GM21390 (cell line): ENCODE results near the gene HTRA1.

Experiments used
- ATAC-seq: cut with Tn5 transposase; IDR thresholded peaks from one replicate; pipeline ENCODE4 v1.9.1; 2021; ENCODE audit not compliant: unreplicated experiment

HTRA1 gene

DNA sequence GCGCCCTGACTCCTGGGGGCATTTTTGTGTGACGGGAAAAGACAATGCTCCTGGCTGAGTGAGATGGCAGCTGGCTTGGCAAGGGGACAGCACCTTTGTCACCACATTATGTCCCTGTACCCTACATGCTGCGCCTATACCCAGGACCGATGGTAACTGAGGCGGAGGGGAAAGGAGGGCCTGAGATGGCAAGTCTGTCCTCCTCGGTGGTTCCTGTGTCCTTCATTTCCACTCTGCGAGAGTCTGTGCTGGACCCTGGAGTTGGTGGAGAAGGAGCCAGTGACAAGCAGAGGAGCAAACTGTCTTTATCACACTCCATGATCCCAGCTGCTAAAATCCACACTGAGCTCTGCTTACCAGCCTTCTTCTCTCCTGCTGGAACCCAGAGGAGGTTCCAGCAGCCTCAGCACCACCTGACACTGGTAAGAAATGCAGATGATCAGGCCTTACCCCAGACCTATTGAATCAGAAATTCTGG, 6.7 kb upstream of the HTRA1 start, which contains the start of gene ARMS2:
TSS of gene ARMS2 (plus strand) at position 51 of the 478 bp plus-strand sequence. CDS start at position 126, 75 bp downstream.
- ATAC-seq: no peak

DNA sequence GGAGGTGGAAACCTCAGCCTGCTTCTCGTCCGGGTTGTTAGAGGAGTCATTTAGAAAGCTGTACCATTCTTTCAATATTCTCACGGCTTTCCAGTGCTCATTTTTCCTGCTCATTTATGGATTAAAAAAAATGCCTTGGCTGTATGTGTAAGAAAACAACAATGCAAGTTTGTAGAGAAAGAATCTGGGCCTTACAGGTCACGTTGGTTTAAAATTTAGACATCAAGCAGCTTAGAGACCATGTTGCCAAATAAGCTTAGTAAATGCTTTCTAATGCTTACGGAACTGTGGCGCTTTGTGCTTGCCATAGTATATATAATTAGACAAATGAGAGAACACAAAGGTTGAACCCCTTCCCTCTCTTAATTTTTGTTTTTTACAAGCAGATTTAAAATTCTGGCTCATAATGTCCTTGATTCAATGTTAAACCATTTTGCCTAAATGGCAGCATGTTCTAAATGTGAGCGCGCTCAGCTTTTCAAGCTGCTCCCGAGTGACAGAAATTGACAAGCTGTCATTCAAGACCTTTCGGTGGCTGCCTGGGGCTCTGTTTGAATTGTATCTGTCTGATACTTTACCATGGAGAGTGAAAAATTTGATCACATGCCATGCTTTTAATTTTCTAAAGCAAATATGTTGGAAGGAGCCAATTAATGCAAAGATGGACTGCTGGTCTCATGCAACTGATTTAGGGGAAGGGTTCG, 5.8 kb upstream of the HTRA1 start:
- ATAC-seq: no peak

DNA sequence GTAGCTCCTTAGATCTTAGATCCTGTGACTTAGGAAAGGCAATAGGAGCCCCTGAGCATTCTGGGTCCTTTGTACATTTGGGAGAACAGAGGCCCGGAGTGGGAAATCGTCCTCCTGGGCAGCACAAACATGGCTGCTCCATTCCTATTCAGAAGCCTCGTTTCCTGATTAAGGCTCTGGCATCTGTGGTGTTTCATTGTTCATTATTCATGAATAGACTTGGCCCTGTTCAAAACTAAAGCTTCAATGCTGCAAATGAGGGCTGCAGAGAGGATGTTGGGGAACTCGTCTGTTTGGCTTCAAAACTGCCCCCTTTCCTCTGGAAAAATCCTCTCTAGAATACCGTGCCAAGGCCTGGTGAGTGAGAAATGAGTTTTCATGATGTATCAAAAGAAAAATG, 3.4 kb upstream of the HTRA1 start:
- no peak for ATAC-seq

DNA sequence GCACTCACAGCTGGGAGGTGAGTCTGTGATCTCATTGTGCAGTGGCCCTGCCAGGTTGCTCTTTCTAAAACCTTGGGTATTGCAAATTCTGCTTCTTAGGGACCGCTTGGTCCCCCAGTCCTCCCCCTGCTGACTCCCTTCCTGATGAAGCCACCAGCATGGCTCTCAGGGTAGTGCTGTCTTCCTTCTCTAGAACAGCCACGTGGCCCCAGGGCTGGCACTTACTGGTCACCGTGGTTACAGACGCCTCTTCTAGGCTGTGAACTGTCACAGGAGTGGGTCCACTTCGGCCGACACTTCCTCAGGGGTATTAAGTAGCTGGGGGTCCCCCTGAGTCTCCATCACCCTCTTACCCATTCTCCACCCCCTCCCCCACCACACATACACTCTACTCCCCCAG, 2.7 kb upstream of the HTRA1 start:
- no peak for ATAC-seq

DNA sequence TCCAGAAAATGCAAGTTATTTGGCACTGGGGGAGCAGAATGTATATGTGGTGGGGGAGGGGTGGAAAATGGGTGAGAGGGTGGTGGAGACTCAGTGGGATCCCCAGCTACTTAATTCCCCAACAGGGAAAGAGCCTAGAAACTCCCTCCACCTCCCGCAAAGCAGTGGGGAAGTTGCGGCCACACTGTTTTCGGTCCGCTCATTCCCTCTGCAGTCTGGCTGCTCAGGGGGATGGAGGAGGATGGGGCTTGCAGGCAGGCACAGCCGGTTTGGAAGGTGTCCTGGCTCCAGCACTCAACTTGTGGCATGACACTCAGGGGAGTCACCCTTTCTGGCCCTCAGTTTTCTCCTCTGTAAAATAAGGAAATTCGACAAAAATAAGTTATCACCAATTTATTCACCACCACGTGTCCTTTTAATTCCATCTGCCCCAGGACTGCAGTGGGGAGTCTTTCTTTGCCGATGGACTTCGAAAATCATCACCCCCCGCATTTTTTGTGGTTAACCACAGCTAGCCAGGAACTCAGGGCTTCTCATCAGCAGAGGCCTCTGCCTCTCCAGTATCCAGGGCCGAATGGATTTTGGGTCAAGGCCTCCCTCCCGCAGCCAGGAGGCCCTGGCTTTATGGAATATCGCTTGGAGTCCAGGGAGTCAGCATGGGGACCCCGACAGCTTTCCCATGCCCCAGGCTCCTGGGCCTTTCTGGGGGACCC, 1.6 kb upstream of the HTRA1 start:
- no peak for ATAC-seq

DNA sequence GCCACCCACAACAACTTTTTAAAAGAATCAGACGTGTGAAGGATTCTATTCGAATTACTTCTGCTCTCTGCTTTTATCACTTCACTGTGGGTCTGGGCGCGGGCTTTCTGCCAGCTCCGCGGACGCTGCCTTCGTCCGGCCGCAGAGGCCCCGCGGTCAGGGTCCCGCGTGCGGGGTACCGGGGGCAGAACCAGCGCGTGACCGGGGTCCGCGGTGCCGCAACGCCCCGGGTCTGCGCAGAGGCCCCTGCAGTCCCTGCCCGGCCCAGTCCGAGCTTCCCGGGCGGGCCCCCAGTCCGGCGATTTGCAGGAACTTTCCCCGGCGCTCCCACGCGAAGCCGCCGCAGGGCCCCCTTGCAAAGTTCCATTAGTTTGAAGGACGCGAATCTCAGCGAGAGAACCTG, 461 bp upstream of the HTRA1 start:
- no peak for ATAC-seq

DNA sequence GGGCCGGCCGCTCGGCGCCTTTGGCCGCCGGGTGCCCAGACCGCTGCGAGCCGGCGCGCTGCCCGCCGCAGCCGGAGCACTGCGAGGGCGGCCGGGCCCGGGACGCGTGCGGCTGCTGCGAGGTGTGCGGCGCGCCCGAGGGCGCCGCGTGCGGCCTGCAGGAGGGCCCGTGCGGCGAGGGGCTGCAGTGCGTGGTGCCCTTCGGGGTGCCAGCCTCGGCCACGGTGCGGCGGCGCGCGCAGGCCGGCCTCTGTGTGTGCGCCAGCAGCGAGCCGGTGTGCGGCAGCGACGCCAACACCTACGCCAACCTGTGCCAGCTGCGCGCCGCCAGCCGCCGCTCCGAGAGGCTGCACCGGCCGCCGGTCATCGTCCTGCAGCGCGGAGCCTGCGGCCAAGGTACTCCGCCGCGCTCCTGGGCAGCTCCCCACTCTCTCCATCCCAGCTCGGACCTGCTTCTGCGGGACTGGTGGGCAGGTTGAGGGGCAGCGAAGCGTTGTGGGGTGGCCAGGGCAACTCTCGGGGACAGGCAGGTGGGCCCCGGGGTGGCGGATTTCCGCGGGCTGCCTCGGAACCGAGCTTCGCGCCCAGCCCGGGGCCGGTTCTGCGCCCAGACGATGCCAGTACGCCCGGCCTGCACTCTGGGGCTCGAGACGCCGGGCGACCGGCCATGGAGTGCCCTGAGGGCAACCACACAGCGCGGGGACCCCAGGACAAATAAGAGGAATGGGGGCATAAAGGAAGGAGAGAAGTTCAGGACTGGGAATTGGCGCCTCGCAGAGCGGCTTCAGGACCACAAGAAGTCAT, 578 bp downstream of the HTRA1 start:
- no peak for ATAC-seq

DNA sequence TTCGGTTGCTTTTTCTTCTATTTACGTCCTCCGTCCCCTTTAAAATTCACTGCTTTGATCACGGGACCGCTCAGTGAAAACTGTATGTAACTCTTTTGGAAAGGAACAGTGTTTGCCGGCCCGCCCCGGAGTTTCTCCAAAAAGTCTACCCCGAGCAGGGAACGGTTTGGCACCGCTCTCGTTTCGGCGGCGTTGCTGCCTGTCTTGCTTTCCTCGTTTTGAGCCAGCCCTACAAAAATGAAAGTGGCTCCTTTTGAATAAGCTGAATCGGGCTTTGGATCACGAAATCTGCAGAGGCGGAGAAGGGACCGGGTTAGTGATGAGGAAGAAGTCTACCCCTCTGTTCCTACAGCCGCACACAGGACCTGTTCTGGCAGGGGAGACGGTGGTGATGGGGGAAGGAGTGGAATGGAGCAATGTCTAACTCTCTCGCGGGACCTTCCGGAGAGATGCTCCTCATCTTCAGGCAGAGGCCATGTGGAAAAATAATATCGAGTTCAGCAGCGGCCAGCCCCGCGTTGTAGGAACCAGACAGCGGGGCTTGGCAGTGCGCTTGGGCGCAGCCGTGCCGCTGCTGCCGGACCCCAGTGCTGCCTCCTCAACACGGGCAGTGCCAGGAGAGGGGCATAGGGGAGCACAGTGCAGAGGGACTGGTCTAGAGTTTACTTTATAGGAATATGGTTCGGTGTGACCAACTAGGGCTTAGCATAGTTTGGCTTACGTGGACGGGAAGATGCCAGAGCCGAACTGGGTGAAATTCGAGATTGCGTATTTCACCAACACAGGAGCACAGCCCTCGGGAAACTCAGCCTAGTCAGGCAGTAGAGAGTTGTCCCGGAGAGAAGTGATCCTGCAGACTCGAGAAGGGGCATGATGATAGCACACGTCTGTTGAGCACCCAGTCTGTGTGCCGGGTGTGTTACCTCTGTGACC, 1.4 kb downstream of the HTRA1 start:
- no peak for ATAC-seq

DNA sequence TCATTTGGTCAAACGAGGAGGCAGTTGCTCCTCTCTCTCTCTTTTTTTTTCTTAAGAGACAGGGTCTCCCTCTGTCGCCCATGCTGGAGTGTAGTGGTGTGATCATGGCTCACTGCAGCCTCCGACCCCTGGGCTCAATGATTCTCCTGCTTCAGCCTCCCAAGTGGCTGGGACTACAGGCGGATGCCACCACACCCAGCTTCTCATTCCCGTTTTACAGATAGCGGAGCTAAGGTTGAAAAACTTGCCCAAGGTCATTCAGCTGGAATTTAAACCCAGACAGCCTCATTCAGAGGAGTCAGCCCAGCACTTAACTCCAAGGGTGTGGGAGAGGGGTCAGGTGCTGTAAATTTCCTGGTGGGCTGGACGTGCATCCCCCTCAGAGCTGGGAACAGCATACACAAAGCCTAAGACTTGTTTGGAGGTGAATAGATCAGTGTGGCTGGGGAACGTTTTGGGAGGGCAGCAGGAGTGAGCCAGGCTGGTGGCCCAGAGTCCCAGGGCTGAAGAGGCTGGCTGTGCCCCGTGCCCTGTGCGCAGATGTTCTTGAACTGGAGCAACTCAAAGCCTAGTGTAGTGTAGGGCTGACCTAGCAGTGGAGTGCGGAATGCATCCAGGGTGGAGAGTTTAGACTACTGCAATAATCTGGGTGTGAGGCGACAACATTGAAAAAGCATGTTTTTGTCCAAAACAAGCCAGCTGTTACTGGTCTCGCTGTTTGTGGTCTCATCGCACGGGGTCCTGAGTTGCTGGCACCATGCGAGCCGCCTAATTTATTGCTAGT, 2.3 kb downstream of the HTRA1 start:
- no peak for ATAC-seq

DNA sequence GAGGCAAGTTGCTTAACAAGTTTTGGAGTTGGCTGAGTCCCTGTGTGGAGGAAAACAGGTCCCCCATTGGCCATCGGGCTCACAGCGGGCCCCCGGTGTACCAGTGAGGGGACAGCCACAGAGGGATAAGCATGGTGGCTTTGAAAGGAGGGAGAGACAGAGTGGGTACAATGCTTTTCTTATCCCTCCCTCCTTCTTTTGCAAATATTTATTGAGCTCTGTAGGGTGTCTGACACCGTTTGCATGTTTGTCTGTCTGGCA, 2.8 kb downstream of the HTRA1 start:
- no peak for ATAC-seq

DNA sequence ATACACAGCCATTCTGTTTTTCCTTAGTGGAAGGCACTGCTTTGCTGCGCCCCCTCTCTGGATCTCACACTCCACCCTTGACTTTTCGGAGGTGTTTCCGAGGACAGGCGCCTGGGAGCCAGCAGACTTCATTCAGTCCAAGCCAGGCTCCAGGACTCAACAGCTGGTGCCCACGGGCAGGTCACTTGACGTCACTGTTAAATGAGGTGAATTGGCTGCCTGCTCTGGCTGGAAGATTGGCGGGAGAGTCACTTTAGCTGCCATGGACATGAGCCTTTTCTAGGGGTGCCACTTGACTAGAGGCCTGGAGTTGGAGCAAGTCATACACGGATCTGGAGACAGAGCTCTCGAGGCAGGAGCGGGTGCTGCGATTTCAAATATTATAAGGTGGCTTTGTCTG, 3.2 kb downstream of the HTRA1 start:
- no peak for ATAC-seq

DNA sequence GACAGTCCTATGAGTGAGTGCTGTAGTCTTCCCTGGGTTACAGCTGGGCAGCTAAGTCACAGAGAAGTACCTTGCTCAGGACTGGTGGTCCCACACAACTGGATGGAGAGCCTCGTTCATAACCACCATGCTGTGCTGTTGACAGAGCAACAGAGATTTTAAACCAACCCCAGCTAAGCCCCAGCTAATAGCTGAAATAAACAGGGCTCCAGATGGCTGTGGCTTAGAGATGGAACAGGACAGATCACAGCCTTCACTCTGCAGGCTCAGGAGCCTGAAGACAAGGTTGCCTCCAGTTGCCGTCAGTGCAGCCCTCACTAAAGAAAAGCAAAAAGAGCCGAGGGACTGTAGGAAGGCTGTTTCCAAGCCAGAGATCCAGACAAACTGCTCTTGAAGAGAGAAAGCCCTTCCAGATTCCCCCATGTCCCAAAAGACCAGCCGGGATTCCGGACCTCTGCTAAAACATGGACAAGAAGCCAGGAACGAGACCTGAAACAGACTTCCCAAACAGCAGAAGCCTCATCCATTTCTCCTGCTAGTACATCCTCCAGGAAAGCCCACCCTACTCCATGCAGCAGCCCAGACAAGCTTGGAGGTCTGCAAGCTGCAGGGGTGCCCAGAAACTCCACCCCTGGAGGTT, 4.2 kb downstream of the HTRA1 start:
- ATAC-seq: no peak

DNA sequence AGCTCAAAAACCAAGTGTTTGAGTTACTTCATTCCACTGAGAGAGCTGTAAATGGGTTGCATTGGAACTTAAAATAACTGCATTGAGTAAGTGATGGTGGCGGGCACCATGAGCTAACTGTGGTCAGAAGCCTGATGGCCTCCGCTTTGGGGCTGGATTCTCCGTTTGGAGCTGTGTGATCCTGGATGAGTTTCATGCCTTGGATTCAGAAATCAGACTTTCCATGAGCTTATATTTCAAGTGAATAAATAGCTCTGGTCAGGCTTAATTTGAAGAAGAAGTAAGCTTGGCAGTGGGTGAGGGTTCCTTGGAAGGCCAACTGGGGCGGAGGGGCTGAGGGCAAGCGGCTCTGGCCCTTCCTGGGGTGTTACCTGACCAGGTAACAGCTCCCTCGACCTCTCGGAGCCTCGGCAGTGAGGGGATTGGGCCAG, 5.6 kb downstream of the HTRA1 start:
- ATAC-seq: no peak

DNA sequence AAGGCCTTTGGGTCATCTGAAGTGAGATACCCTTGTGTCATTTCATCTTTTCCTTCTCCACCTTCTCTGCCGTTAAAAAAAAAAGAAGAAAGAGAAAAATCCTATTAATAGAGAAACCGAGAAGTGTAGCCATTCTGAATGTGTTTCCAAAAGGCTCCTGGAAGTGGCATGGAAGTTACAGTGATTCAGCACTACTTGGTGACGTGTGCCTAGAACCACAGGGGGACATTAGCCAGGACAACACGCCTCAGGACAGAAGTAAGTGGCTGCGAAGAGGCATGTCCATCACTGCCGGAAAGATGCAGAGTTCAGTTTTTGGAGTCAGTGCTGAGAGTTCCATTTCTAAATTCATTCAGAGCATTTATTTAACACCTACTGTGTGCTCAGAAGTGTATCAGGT, 6.3 kb downstream of the HTRA1 start:
- no peak for ATAC-seq

DNA sequence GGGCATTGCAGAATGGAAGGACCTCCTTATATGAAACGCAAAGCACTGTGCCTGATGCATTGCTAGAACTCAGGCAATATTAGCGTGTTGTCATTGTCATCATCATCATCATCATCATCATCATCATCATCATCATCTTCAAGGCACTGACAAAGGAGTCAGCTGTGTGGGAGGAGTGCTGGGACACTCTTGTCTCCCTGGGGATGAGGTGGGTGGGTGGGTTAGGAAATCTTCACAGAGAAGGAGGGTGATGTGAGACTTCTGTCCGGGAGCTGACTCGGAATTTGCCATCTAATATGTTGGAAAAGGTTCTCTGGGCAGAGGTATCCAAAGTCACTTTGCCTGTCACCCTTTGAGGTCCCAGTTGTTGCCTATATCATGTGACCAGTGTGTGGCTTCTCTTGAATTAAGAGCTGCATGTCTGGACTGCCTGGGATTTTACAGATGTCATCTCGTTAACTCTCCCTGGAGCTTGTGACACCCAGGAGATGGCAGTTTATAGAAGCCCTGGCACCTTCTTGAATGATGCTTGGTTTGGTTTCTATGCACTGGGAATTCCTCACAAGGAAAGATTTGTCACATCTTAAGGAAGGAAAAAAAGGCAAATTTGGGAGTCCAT, 7.1 kb downstream of the HTRA1 start:
- no peak for ATAC-seq

DNA sequence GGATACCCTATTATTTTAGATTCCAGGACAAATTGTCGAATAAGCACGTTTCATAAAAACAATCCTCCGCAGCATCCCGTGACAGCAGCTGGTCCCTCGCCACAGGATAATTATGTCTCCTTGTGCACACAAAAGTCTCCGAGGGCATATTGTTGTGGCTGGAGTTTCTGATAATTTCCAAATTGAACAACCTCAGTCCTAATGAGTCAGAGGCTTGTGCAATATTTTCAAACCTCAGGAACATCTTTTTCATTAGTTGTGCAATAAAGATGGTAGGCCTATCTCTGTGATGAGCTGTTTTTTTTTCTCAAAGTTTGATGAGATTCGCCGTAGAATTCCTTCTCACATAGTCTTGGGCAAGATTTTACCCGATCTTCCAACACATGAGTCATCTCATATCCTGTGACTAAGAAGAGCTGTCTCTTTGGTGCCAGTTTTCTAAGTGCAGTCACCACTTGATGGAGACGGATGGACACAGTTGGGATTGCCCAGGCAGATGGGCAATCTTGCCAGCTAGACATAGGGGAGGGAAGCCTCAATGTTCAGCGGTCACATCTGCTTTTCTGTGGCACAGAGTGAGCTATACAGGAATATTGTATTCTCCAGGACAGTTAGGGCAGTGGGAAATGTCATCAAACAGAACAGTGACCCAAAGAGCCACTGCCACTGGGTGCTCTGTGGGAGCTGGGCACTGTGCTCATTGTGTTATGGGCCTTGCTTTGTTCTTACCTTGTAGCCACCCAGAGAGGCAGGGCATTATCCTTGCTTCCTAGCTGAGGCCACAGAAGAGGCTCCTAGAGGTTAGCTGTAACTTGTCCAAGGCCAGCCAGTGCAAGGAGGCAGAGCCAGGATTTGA, 7.8 kb downstream of the HTRA1 start:
- ATAC-seq: no peak

DNA sequence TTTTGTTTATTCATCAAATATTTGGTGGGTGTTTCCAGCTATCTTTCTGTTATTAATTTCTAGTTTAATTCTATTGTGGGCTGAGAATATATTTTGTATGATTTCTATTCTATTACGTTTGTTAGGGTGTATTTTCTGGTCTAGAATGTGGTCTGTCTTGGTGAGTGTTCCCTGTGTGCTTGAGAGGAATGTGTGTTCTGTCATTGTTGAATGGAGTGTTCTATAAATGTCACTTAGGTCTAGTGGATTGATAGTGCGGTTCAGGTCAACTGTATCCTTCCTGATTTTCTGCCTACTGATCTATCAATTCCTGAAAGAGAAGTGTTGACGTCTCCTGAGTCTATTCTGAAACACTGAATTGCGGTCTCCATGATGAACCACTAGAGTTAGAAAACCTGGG, 8.5 kb downstream of the HTRA1 start:
- ATAC-seq: no peak

DNA sequence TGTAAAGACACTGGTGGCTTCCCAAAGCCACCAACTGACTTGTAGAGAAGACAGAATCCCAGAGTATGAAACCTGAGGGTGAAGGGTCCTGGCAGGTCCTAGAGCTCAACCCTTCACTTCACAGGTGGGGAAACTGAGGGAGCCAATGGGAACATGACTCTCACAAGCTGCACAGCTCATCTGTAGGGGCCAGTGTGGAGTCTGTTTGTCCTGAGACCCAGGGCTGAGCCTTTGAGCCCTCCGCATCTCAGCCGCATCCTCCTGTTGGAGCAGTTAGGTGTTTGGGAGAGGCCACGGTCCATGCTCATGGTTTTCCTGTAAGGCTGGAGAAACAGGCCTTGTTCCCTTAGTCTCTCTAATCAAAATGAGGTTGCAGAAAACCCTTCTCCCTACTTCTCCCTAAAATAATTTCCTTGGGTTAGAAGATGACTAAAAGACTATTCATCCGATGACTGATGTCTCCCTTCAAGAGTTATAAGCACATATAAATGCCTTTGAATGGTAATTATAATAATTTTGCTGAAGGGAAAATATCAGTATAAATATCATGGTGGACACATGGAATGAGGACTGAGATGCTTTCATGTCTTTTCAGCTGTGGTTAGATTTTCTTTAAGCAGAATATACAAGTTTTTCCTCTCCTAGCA, 10.3 kb downstream of the HTRA1 start:
- no peak for ATAC-seq
